Common myeloid progenitor, CD34-positive (primary cell): ENCODE results near the gene ARHGEF4.

Source experiments
- CTCF ChIA-PET: fragments of 350-600 bp; sonication (Branson Sonifier 250); formaldehyde crosslinking; loops from one replicate; lab custom pipeline; 2021; ENCODE audit warnings: antibody characterized with exemption; lab: Charles Lee
- POLR2A ChIA-PET: fragments of 350-600 bp; sonication (Branson Sonifier 250); formaldehyde crosslinking; loops from one replicate; lab custom pipeline; 2021; ENCODE audit warnings: antibody characterized with exemption; lab: Charles Lee
- DNase-seq, 3 donors: peaks; one replicate each; pipeline versions ENCODE4 v3.0.0 to v3.0.0-alpha.2; 2013
- H3K27ac ChIP-seq, 2 experiments: 1 replicate in 1 of 2; 2 replicates in 1 of 2; pipeline ENCODE4 v1.7.0; 2013; ENCODE audit warnings: inconsistent platforms in 2 of 2, low read length in 2 of 2, mild to moderate bottlenecking in 2 of 2, low read depth in 1 of 2, moderate library complexity in 1 of 2; ENCODE audit not compliant: severe bottlenecking in 2 of 2, insufficient read depth in 1 of 2, poor library complexity in 1 of 2
- H3K27me3 ChIP-seq, 5 experiments: replicated peaks in 2 of 5; 1 replicate in 3 of 5; 2 replicates in 2 of 5; pipeline versions ENCODE4 v1.6.1 to v1.7.0; 2013; ENCODE audit warnings: low read length in 4 of 5, mild to moderate bottlenecking in 2 of 5, moderate library complexity in 2 of 5, inconsistent platforms in 1 of 5; ENCODE audit not compliant: insufficient read depth in 5 of 5, control insufficient read depth in 4 of 5
- H3K36me3 ChIP-seq, 4 experiments: 1 replicate in 2 of 4; 2 replicates in 2 of 4; pipeline versions ENCODE4 v1.6.1 to v1.7.0; 2013; ENCODE audit warnings: low read length in 3 of 4, control low read depth in 1 of 4, mild to moderate bottlenecking in 1 of 4; ENCODE audit not compliant: control insufficient read depth in 4 of 4, insufficient read depth in 4 of 4
- H3K4me1 ChIP-seq, 4 experiments: 1 replicate in 3 of 4; 2 replicates in 1 of 4; pipeline versions ENCODE4 v1.6.1 to v1.7.1; 2013; ENCODE audit warnings: low read length in 3 of 4, mild to moderate bottlenecking in 3 of 4, control low read depth in 1 of 4, inconsistent platforms in 1 of 4, moderate library complexity in 1 of 4; ENCODE audit not compliant: control insufficient read depth in 4 of 4, insufficient read depth in 4 of 4; ENCODE audit errors: control extremely low read depth in 1 of 4
- H3K4me3 ChIP-seq, 7 experiments: 1 replicate in 4 of 7; 2 replicates in 3 of 7; pipeline versions ENCODE4 v1.5.1 to v1.7.0; 2013; ENCODE audit warnings: mild to moderate bottlenecking in 7 of 7, low read length in 6 of 7, moderate library complexity in 6 of 7, inconsistent platforms in 2 of 7, low read depth in 2 of 7, control low read depth in 1 of 7; ENCODE audit not compliant: insufficient read depth in 4 of 7, control insufficient read depth in 1 of 7; ENCODE audit errors: extremely low read depth in 1 of 7
- H3K9me3 ChIP-seq, 5 experiments: 1 replicate in 4 of 5; 2 replicates in 1 of 5; pipeline versions ENCODE4 v1.6.1 to v1.7.1; 2013; ENCODE audit warnings: low read length in 4 of 5, mild to moderate bottlenecking in 2 of 5, inconsistent platforms in 1 of 5, low read depth in 1 of 5, moderate library complexity in 1 of 5; ENCODE audit not compliant: control insufficient read depth in 4 of 5, insufficient read depth in 2 of 5; ENCODE audit errors: control extremely low read depth in 1 of 5
- WGBS: methylation state at CpG from one replicate; pipeline ENCODE4 v1.1.5; 2013; ENCODE audit not compliant: insufficient coverage; 5-methylcytosine and 5-hydroxymethylcytosine counted together

The ARHGEF4 gene

DNA sequence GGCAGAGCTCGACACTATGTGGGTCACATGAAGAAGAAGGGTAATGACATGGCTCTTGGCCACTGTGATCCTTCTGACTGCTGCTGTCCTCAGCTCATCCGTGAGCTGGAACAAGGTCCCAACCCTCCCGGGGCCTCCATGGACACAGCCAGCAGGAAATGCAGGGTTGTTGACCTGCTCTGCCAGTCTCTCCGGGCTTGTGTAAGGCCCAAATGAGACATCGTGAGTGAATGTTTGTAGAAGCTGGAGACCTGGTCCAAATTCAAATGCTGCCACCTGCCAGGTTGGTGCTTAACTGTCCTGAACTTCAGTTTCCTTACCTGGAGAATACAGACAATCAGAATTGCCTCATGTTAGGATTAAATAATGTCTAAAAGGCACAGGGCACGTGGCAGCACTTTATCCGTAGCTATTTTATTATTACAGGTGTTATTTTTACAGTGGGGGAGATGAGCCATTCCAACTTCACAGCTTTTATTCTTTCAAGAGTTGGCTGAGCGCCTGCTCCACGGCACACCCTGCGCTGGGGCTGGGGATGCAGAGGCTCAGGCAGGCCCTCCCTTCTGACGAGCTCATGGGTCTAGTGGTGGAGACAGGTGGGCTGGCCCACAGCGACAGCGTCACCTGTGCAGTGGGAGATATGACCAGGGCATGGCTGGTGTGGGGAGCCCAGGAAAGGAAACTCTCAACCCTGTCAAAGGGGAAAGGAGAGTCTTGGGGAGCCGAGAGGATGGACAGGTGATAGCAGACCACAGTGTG is 15.1 kb downstream of the ARHGEF4 start:
- POLR2A ChIA-PET: no interaction called here
- H3K27ac ChIP-seq: no peak overlapping the region
- no peaks in the 10 kb centered on the region for H3K36me3 ChIP-seq
- CTCF ChIA-PET: interaction anchor here (4.9 kb wide), 1 partner anchor 22 kb away, joined by 22 read pairs; no protein-coding TSS in a partner anchor
- DNase-seq: no peak
- 82% methylated on average over 13 of the region's 14 CpGs for WGBS
- H3K27me3 ChIP-seq: peaks cover 0 to 14% (median 0%) of the 10 kb centered on the region in 5 experiments
- no peak overlapping the region for H3K4me3 ChIP-seq
- no peaks in the 10 kb centered on the region for H3K9me3 ChIP-seq
- H3K4me1 ChIP-seq: no peaks in the 10 kb centered on the region

DNA sequence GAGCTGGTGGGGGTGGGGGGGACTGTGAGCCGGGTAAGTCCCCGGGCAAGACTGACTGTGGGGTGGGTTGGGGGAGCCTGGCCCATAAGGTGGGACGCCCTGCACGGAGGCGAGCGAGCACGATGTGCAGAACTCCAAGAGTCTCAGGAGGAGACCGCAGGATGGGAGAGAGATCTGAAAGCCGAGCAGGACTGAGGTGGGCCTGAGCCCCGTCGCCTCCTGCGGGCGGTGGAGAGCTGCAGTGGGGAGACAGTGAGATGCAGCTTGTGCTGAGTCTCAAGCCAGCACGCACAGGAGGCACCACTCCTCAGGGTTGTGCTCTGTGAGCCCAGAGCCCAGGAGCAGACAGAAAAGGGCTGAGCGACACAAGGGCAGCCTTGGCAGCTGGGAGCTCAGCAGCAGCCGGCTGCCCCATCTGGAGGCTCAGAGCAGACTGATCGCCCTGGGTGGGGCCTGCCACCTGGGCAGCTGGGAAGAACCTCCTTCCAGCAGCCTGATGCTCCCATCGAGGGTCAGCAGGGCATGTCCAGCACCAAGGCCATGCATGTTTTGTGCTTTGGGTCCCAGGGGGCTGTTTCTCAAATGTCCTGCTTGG is 15.9 kb downstream of the ARHGEF4 start:
- WGBS: 90% methylated on average over 16 of the region's 18 CpGs
- CTCF ChIA-PET: interaction anchor here (4.9 kb wide), 1 partner anchor 21 kb away, joined by 22 read pairs; no protein-coding TSS in a partner anchor
- POLR2A ChIA-PET: no interaction called here
- DNase-seq: no peak
- Histone ChIP-seq H3K4me3 (no peak overlapping the region), H3K9me3 (no peaks in the 10 kb centered on the region), H3K27ac (no peak overlapping the region), H3K27me3 (peaks cover 0 to 14% (median 0%) of the 10 kb centered on the region in 5 experiments), H3K36me3 (no peaks in the 10 kb centered on the region), H3K4me1 (no peaks in the 10 kb centered on the region)

GRCh38 chr2:130853391-130853790 is 16.7 kb downstream of the ARHGEF4 start:
- H3K4me3 ChIP-seq: no peak overlapping the region
- 83% methylated on average over 7 of the region's 8 CpGs for WGBS
- H3K36me3 ChIP-seq: no peaks in the 10 kb centered on the region
- no peak overlapping the region for H3K27ac ChIP-seq
- H3K27me3 ChIP-seq: peaks cover 0 to 14% (median 0%) of the 10 kb centered on the region in 5 experiments
- POLR2A ChIA-PET: no interaction called here
- H3K9me3 ChIP-seq: no peaks in the 10 kb centered on the region
- no peaks in the 10 kb centered on the region for H3K4me1 ChIP-seq
- CTCF ChIA-PET: interaction anchor here (4.9 kb wide), 1 partner anchor 21 kb away, joined by 22 read pairs; no protein-coding TSS in a partner anchor
- no peak for DNase-seq

- 90% methylated on average over 4 of the region's 5 CpGs for WGBS
- Histone ChIP-seq H3K27ac (no peak overlapping the region), H3K4me3 (no peak overlapping the region), H3K9me3 (no peaks in the 10 kb centered on the region), H3K4me1 (no peaks in the 10 kb centered on the region), H3K36me3 (no peaks in the 10 kb centered on the region), H3K27me3 (peaks cover 0 to 14% (median 0%) of the 10 kb centered on the region in 5 experiments)
- no peak for DNase-seq
- ChIA-PET POLR2A (no interaction called here), CTCF (interaction anchor here (1.3 to 4.9 kb wide), 2 partner anchors 20 to 55 kb away, joined by 3 to 22 read pairs; no protein-coding TSS in a partner anchor)
Observed at GRCh38 chr2:130854301-130854700, 17.6 kb downstream of the ARHGEF4 start.

GRCh38 chr2:130864830-130865800 is 28.4 kb downstream of the ARHGEF4 start:
- H3K4me1 ChIP-seq: no peaks in the 10 kb centered on the region
- peaks cover 0 to 8% (median 0%) of the 10 kb centered on the region in 5 experiments for H3K27me3 ChIP-seq
- H3K27ac ChIP-seq: no peak overlapping the region
- H3K4me3 ChIP-seq: no peak overlapping the region
- no peaks in the 10 kb centered on the region for H3K9me3 ChIP-seq
- peak; percentile 18 to 29 (median 28) for DNase-seq
- 76% methylated on average over 10 of the region's 17 CpGs for whole genome bisulfite sequencing
- ChIA-PET POLR2A (no interaction called here), CTCF (no interaction called here)
- H3K36me3 ChIP-seq: no peaks in the 10 kb centered on the region

DNA sequence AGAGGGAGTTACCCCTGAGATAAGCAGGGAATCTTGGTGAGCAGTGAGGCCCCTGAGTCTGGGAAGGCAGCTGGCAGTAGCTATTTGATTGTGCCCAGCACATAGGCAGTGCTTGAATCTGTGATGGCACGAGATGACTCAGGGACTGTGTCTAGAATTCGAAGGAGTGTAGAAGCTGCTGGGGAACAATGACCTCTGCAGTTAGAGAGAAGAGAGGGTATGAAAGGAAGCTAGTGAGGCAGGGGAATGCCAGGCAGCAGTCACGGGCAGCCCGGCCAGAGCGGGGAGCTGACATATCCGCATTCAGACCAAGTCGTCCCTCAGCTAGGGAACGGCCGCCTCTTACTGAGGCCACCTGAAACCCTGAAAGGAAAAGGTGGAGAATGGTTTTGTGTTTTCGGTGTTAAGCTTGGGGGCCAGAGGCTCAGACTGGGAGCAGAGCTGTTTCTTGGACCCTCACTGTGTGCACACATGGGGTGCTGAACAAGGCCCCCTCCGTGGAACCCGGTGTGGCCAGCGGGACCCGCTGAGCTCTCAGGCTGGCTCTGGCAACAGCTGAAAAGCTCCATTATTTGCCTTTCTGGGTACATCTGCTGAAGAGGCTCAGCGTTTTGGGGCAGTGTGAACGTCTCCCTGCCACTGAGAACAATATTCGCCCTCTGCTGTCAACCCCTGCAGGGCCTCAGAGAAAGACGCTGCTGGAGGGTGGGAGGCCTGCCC is 32.9 kb downstream of the ARHGEF4 start:
- ChIA-PET CTCF (interaction anchor here (1.3 to 9.8 kb wide), 4 partner anchors 13 to 71 kb away, joined by 3 to 112 read pairs (median 15); no protein-coding TSS in a partner anchor), POLR2A (no interaction called here)
- peaks cover 0 to 27% (median 2%) of the 10 kb centered on the region in 5 experiments for H3K27me3 ChIP-seq
- H3K4me3 ChIP-seq: no peak overlapping the region
- H3K27ac ChIP-seq: no peak overlapping the region
- WGBS: 90% methylated on average over 17 of the region's 18 CpGs
- no peak for DNase-seq
- no peaks in the 10 kb centered on the region for H3K9me3 ChIP-seq
- H3K4me1 ChIP-seq: no peaks in the 10 kb centered on the region
- no peaks in the 10 kb centered on the region for H3K36me3 ChIP-seq
